ENCODE measurements around the gene TENM3. TPM values are rescaled to one million over a fixed set of nuclear protein-coding genes. Genes with fewer than 3 reads are reported as not detected.

Gene TENM3
- total and polyA plus RNA-seq, 10 of the 15 experiments (the other 5 are each of a cell fraction or from before 2014, with no cell fraction given): 0.01 to 1.7 (median 0.08) TPM; not detected in 2

- H3K4me2 ChIP-seq (ENCODE audit: control insufficient read depth, insufficient read depth): no peak overlapping the region
- no peaks in the 10 kb centered on the region for H3K36me3 ChIP-seq (ENCODE audit: control insufficient read depth in 2 of 2, insufficient read depth in 2 of 2, low read length in 1 of 2)
- no peak overlapping the region for H2AFZ ChIP-seq (ENCODE audit: control insufficient read depth, low read depth, low read length)
- H3K27ac ChIP-seq (ENCODE audit: control insufficient read depth, insufficient read depth): no peak overlapping the region
- ATAC-seq (no peak), FAIRE-seq (no peak), DNase-seq (ENCODE audit: low read depth, low spot score) (no peak)
- no peaks in the 10 kb centered on the region for H3K4me1 ChIP-seq (ENCODE audit: control insufficient read depth, insufficient read depth, low read length)
- TF ChIP-seq SUZ12 (IDR thresholded peaks at IDR 0.05; ENCODE audit: unreplicated experiment): no peak
- intact Hi-C loops (cut with micrococcal nuclease; ENCODE audit: unreplicated experiment): no loop called here
- ChIA-PET SMC1A (ENCODE audit: uncharacterized antibody, unreplicated experiment) (interaction anchor here (1.2 to 1.5 kb wide), 2 partner anchors 13 kb away, joined by 3 to 4 read pairs; no protein-coding TSS in a partner anchor), RAD21 (ENCODE audit: unreplicated experiment) (no interaction called here), POLR2A (no interaction called here), CTCF (interaction anchor here (0.9 to 1.0 kb wide), 2 partner anchors 9 kb away, joined by 3 to 4 read pairs; no protein-coding TSS in a partner anchor)
- no peaks in the 10 kb centered on the region for H3K27me3 ChIP-seq (replicated peaks in 1 of 2; ENCODE audit: control insufficient read depth in 2 of 2, insufficient read depth in 2 of 2, low read length in 1 of 2)
- no peak overlapping the region for H3K9ac ChIP-seq (ENCODE audit: control insufficient read depth, insufficient read depth, low read length)
- no peaks in the 10 kb centered on the region for H4K20me1 ChIP-seq (ENCODE audit: control insufficient read depth, insufficient read depth)
- in situ Hi-C loops (cut with MboI): no loop called here
- BruUV-seq (replicated peaks): no TSS peak
- H3K9me3 ChIP-seq (replicated peaks; ENCODE audit: control insufficient read depth, insufficient read depth, low read length): no peaks in the 10 kb centered on the region
- H3K4me3 ChIP-seq: no peak overlapping the region
- 26% methylated on average over 7 of the region's 7 CpGs for WGBS (ENCODE audit: insufficient coverage, insufficient replicate concordance, low lambda C conversion rate, missing lambda C conversion rate)
- H3K79me2 ChIP-seq (ENCODE audit: control insufficient read depth, insufficient read depth, low read length): no peaks in the 10 kb centered on the region
Measured at GRCh38 chr4:182585321-182585720, 342.1 kb downstream of the TENM3 start.

- Histone ChIP-seq H3K4me3 (no peak overlapping the region), H3K9me3 (replicated peaks; ENCODE audit: control insufficient read depth, insufficient read depth, low read length) (no peaks in the 10 kb centered on the region), H4K20me1 (ENCODE audit: control insufficient read depth, insufficient read depth) (no peaks in the 10 kb centered on the region), H3K27ac (ENCODE audit: control insufficient read depth, insufficient read depth) (no peak overlapping the region), H3K4me1 (ENCODE audit: control insufficient read depth, insufficient read depth, low read length) (no peaks in the 10 kb centered on the region), H3K79me2 (ENCODE audit: control insufficient read depth, insufficient read depth, low read length) (no peaks in the 10 kb centered on the region), H3K27me3 (replicated peaks in 1 of 2; ENCODE audit: control insufficient read depth in 2 of 2, insufficient read depth in 2 of 2, low read length in 1 of 2) (no peaks in the 10 kb centered on the region), H3K4me2 (ENCODE audit: control insufficient read depth, insufficient read depth) (no peak overlapping the region), H3K9ac (ENCODE audit: control insufficient read depth, insufficient read depth, low read length) (no peak overlapping the region), H3K36me3 (ENCODE audit: control insufficient read depth in 2 of 2, insufficient read depth in 2 of 2, low read length in 1 of 2) (no peaks in the 10 kb centered on the region), H2AFZ (ENCODE audit: control insufficient read depth, low read depth, low read length) (no peak overlapping the region)
- WGBS (ENCODE audit: insufficient coverage, insufficient replicate concordance, low lambda C conversion rate, missing lambda C conversion rate): 0% methylated on average over 2 of the region's 2 CpGs
- in situ Hi-C loops (cut with MboI): no loop called here
- FAIRE-seq: no peak
- ATAC-seq: no peak
- no peak for DNase-seq (ENCODE audit: low read depth, low spot score)
- BruUV-seq (replicated peaks): no TSS peak
- ChIA-PET RAD21 (ENCODE audit: unreplicated experiment) (no interaction called here), SMC1A (ENCODE audit: uncharacterized antibody, unreplicated experiment) (interaction anchor here (0.6 to 0.7 kb wide), 3 partner anchors 9 to 25 kb away, joined by 3 to 4 read pairs (median 3); no protein-coding TSS in a partner anchor), POLR2A (no interaction called here), CTCF (no interaction called here)
- intact Hi-C loops (cut with micrococcal nuclease; ENCODE audit: unreplicated experiment): no loop called here
- TF ChIP-seq, protein P1, sequence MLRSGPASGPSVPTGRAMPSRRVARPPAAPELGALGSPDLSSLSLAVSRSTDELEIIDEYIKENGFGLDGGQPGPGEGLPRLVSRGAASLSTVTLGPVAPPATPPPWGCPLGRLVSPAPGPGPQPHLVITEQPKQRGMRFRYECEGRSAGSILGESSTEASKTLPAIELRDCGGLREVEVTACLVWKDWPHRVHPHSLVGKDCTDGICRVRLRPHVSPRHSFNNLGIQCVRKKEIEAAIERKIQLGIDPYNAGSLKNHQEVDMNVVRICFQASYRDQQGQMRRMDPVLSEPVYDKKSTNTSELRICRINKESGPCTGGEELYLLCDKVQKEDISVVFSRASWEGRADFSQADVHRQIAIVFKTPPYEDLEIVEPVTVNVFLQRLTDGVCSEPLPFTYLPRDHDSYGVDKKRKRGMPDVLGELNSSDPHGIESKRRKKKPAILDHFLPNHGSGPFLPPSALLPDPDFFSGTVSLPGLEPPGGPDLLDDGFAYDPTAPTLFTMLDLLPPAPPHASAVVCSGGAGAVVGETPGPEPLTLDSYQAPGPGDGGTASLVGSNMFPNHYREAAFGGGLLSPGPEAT (IDR thresholded peaks at IDR 0.05; ENCODE audit: low read depth): no peak
- TF ChIP-seq MXI1 (IDR thresholded peaks at IDR 0.05; ENCODE audit: low read depth, low read length): no peak
- TF ChIP-seq ETV6 (conservative IDR thresholded peaks at IDR 0.05 in 1 of 2, IDR thresholded peaks at IDR 0.05 in 1 of 2; ENCODE audit: borderline replicate concordance in 1 of 2, low read depth in 1 of 2): no peak
- TF ChIP-seq NFXL1 (IDR thresholded peaks at IDR 0.05; ENCODE audit: borderline replicate concordance): no peak
- TF ChIP-seq POLR2AphosphoS5 (IDR thresholded peaks at IDR 0.05; ENCODE audit: low read length): no peak
- TF ChIP-seq YY1 (IDR thresholded peaks at IDR 0.05; ENCODE audit: low read depth, low read length): no peak
- TF ChIP-seq, protein P2, sequence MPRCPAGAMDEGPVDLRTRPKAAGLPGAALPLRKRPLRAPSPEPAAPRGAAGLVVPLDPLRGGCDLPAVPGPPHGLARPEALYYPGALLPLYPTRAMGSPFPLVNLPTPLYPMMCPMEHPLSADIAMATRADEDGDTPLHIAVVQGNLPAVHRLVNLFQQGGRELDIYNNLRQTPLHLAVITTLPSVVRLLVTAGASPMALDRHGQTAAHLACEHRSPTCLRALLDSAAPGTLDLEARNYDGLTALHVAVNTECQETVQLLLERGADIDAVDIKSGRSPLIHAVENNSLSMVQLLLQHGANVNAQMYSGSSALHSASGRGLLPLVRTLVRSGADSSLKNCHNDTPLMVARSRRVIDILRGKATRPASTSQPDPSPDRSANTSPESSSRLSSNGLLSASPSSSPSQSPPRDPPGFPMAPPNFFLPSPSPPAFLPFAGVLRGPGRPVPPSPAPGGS (IDR thresholded peaks at IDR 0.05; ENCODE audit: borderline replicate concordance, insufficient read depth, low read depth, low read length, poor library complexity, severe bottlenecking): no peak
- TF ChIP-seq GABPA (IDR thresholded peaks at IDR 0.05; ENCODE audit: low read depth): no peak
- no peak for TF ChIP-seq TAF1 (IDR thresholded peaks at IDR 0.05; ENCODE audit: borderline replicate concordance, low read depth, low read length)
- TF ChIP-seq KAT2A (conservative IDR thresholded peaks at IDR 0.05; ENCODE audit: control insufficient read depth, low read depth, low read length): no peak
- no peak for TF ChIP-seq ZBED1 (IDR thresholded peaks at IDR 0.05; ENCODE audit: borderline replicate concordance)
Measured at GRCh38 chr4:182589100-182589499, 345.9 kb downstream of the TENM3 start.

Measured in GM12878 (cell line).